NCI-H2227 treated with DMSO at 0.1 percent for 48 hours (cell line): Measurements from ENCODE around the gene COX10.
"Not testable (repeated sequence)": the region's sequence is repeated elsewhere in the genome, so short reads cannot be mapped to it uniquely, and the experiment has no call there.

Experiments used
- DNase-seq: peaks from one replicate; lab custom pipeline; 2025; lab: John Stamatoyannopoulos, UW

Gene COX10

GRCh38 chr17:14177801-14178200 is 108.5 kb downstream of the COX10 start:
- not testable (repeated sequence) for DNase-seq

- not testable (repeated sequence) for DNase-seq
Observed at GRCh38 chr17:14179951-14180350, 110.6 kb downstream of the COX10 start.

GRCh38 chr17:14182084-14182483 is 112.8 kb downstream of the COX10 start:
- not testable (repeated sequence) for DNase-seq

GRCh38 chr17:14184536-14184935 is 115.2 kb downstream of the COX10 start:
- not testable (repeated sequence) for DNase-seq

GRCh38 chr17:14186443-14186842 is 117.1 kb downstream of the COX10 start:
- DNase-seq, result not testable (repeated sequence)

GRCh38 chr17:14190774-14191173 is 121.5 kb downstream of the COX10 start:
- not testable (repeated sequence) for DNase-seq

GRCh38 chr17:14191469-14191868 is 122.2 kb downstream of the COX10 start:
- DNase-seq, result not testable (repeated sequence)

GRCh38 chr17:14192039-14192438 is 122.7 kb downstream of the COX10 start:
- DNase-seq, result not testable (repeated sequence)

- DNase-seq, result not testable (repeated sequence)
Observed at GRCh38 chr17:14192636-14193344, 123.5 kb downstream of the COX10 start.

GRCh38 chr17:14196377-14196997 is 127.2 kb downstream of the COX10 start:
- no peak for DNase-seq

- DNase-seq, result no peak
Observed at GRCh38 chr17:14197057-14197456, 127.8 kb downstream of the COX10 start.

- DNase-seq, result no peak
Observed at GRCh38 chr17:14197586-14197985, 128.3 kb downstream of the COX10 start.

- DNase-seq, result no peak
Observed at GRCh38 chr17:14198013-14198412, 128.7 kb downstream of the COX10 start.

- no peak for DNase-seq
Observed at GRCh38 chr17:14198575-14198974, 129.3 kb downstream of the COX10 start.

GRCh38 chr17:14199601-14200000 is 130.3 kb downstream of the COX10 start:
- no peak for DNase-seq

- DNase-seq, result no peak
Observed at GRCh38 chr17:14200354-14200753, 131.1 kb downstream of the COX10 start.

GRCh38 chr17:14201021-14201987 is 132.0 kb downstream of the COX10 start:
- no peak for DNase-seq

- DNase-seq, result no peak
Observed at GRCh38 chr17:14201988-14202380, 132.7 kb downstream of the COX10 start.

GRCh38 chr17:14202388-14203166 is 133.3 kb downstream of the COX10 start:
- DNase-seq, result no peak

- no peak for DNase-seq
Observed at GRCh38 chr17:14203388-14203787, 134.1 kb downstream of the COX10 start.

- DNase-seq, result no peak
Observed at GRCh38 chr17:14204084-14204483, 134.8 kb downstream of the COX10 start.

GRCh38 chr17:14204546-14204945 is 135.2 kb downstream of the COX10 start:
- no peak for DNase-seq
